HG02938 (cell line): ENCODE measurements around the gene ELF2.
"Not testable (repeated sequence)": the region's sequence is repeated elsewhere in the genome, so short reads cannot be mapped to it uniquely, and the experiment has no call there.

Experiments used
- ATAC-seq: cut with Tn5 transposase; IDR thresholded peaks from one replicate; pipeline ENCODE4 v1.9.1; 2021; ENCODE audit warnings: mild to moderate bottlenecking, moderate library complexity; ENCODE audit not compliant: unreplicated experiment

The ELF2 gene

GRCh38 chr4:139188648-139189416 lies 11.8 kb upstream of the ELF2 start:
- no peak for ATAC-seq

- ATAC-seq: no peak
Observed at GRCh38 chr4:139184129-139184528, 7.1 kb upstream of the ELF2 start.

DNA sequence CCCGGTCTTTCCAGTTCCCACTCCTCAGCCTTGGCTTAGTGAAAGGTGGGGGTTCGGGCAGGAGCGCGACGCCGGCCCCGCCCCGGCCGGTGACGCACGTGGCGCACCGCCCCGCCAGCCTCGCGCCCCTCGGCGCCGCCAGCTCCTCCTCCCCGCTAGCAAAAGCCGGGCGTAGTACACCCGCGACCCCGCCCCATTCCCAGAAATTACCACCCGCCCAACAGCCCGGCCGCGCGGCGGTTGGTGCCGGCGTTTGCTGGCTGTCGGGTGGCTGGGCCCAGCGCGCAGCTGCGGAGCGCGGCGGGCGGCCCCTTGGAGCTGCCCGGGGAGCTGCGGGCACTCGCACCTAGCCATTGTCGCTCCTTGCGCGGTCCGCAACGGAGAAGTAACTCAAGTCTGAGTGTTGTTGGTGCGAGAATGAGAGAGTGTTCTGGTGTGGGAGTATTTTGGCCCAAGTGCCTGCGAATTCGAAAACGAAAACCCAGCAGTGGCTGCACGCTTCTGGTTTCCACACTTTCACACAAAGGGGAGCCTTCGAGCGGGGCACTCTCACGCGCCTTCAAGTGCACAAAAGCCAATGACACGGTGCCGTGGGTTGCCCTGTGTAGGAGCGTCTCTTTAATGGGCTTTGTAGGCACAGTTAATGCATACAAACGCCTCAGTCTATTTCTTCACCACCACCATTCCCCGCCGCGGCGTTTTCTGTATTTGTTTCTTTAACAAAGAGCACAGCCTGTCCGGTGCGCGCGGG lies 1.0 kb upstream of the ELF2 start:
- peak; percentile 59 for ATAC-seq

GRCh38 chr4:139176302-139177048 lies 543 bp downstream of the ELF2 start:
- ATAC-seq: peak; percentile 20

DNA sequence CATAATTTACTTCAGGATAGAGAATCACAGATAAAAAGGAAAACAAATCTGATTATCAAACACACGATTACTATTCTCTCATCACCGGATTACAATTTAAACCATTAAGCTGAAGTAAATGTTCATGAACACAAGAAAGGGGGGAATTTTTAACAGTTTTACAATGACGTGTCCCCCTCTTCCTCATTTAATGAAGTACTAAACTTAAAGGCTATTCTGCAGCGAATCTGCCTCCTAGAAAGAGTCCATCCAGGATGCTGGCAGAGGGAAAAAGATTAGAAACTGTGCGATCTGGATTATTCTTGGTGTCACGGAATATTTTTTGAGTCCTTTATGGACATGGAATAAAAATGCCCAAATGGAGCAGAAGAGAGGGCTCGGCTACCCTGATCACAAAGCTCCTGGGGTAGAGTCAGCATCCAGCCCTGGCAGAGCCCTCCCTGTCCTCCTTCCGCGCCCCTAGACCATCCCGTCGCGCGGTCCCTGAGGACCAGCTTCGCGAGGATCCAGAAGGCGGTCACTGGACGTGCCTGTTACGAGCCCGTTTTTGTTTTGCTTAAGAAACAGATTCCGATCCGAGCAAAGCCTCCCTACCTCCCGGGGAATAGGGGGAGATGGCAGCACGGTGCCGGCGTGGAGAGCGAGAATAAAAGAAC lies 1.2 kb downstream of the ELF2 start:
- ATAC-seq: no peak

DNA sequence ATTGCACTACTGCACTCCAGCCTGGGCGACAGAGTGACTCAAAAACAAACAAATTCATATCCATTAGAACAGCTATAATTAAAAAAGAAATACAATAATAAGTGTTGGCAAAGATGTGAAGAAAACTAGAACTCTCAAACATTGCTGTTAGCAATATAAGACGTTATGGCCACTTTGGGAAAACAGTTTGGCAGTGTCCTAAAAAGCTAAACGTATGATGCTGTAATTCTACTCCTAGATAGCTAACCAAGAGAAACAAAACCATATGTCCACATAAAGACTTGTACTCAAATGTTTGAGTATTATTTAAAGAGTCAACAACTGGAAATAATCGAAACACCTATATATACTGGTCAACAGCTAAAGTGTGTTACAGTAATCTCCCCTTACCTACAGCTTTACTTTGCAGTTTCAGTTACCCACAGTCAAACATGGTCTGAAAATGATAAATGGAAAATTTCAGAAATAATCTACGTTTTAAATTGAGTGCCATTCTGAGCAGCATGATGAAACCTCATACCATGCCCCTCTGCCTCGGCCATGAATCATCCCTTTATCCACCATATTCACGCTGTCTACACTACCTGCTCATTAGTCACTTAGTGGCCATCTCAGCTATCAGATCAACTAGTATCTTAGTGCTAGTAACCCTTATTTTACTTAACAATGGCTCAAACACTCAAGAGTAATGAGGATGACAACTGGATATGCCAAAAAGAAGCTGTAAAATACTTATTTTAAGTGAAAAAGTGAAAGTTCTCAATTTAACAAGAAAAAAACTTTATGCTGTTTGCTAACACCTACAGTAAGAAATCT lies 4.9 kb downstream of the ELF2 start:
- ATAC-seq: no peak

DNA sequence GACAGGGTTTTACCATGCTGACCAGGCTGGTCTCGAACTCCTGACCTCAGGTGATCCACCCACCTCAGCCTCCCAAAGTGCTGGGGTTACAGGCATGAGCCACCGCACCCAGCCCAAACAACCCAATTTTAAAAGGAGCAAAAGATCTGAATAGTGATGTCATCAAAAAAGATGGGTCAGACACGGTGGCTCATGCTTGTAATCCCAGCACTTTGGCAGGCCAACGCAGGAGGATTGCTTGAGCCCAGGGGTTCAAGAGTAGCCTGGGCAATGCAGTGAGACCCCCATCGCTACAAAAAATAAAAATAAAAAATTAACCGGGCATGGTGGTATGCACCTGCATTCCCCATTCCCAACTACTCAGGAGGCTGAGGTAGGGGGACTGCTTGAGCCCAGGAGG lies 6.1 kb downstream of the ELF2 start:
- no peak for ATAC-seq

- ATAC-seq: peak; percentile 58
Observed at GRCh38 chr4:139167774-139168444, 9.1 kb downstream of the ELF2 start.

DNA sequence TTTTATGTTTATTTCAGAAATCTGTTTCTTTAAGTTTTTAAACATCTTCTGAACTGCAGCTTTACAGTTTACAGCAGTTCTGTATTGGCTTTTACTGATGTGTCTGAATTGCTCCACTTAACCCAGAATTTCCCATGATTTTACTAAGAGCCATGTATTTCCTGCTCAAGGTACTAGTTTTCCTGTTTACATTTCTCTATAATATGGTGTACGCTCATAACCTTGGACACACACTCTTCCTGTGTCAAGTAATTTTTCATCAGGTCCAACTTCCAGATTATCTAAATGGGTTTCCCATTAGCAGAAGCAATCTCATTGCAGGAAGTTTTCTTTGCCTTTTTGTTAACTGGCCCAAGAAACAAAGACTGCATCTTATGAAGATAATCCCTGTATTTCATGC lies 12.3 kb downstream of the ELF2 start:
- no peak for ATAC-seq

DNA sequence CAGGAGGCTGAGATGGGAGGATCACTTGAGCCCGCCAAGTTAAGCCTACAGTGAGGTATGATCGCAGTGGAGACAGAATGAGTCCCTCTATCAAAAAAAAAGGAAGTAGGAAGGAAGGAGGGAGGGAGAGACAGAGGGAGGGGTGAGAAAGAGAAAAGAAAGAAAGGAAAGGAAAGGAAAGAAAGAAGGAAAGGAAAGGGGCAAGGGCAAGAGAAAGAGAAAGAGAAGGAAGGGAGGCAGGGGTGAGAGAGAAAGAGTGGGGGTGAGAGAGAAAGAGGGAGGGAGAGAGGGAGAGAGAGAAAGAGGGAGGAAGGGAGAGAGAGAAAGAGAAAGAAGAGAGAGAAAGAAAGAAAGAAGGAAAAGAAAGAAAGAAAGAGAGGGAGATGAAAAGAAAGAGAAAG lies 13.2 kb downstream of the ELF2 start:
- no peak for ATAC-seq

DNA sequence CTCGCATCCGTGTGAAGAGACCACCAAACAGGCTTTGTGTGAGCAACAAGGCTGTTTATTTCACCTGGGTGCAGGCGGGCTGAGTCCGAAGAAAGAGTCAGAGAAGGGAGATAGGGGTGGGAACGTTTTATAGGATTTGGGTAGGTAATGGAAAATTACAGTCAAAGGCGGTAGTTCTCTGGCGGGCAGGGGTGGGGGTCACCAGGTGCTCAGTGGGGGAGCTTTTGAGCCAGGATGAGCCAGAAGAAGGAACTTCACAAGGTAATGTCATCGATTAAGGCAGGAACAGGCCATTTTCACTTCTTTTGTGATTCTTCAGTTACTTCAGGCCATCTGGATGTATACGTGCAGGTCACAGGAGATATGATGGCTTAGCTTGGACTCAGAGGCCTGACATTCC lies 19.0 kb downstream of the ELF2 start:
- ATAC-seq: not testable (repeated sequence)

GRCh38 chr4:139154952-139155557 lies 22.0 kb downstream of the ELF2 start:
- ATAC-seq: no peak

- no peak for ATAC-seq
Observed at GRCh38 chr4:139154538-139154937, 22.5 kb downstream of the ELF2 start.

GRCh38 chr4:139154134-139154421 lies 22.9 kb downstream of the ELF2 start:
- ATAC-seq: no peak

GRCh38 chr4:139153411-139154133 lies 23.4 kb downstream of the ELF2 start:
- no peak for ATAC-seq

DNA sequence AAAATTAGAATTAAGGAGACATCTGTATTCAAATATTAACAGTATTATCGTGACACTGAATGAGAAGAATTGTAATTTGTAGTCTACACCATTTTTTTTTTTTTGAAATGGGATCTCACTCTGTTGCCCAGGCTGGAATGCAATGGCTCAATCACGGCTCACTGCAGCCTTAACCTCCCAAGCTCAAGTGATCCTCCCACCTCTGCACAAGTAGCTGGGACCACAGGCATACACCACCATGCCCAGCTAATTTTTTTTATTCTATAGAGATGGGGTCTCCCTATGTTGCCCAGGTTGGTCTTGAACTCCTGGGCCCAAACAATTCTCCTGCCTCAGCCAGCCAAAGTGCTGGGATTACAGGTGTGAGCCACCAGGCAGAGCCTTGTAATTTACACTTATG lies 24.8 kb downstream of the ELF2 start:
- ATAC-seq: no peak

- no peak for ATAC-seq
Observed at GRCh38 chr4:139146926-139147629, 29.9 kb downstream of the ELF2 start.

DNA sequence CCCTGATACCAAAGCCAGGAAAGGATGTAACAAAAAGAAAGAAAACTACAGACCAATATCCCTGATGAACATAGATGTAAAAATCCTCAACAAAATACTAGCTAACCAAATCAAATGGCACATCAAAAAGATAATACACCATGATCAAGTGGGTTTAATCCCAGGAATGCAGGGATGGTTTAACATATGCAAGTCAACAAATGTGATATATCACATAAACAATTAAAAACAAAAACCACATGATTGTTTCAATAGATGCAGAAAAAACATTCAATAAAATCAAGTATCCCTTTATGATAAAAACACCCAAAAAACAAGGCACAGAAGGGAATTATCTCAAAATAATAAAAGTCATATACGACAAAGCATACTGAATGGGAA lies 31.5 kb downstream of the ELF2 start:
- ATAC-seq: no peak
